Left lung (tissue), 10 donors: ENCODE measurements around the gene GAGE10. TPM values are rescaled to one million over a fixed set of nuclear protein-coding genes. Genes with fewer than 3 reads are reported as not detected.

Source experiments
- ATAC-seq: fragments of 200-7000 bp; cut with Tn5 transposase; one replicate; pipeline ENCODE4 v1.9.1; 2020; ENCODE audit warnings: moderate library complexity
- DNase-seq, 4 donors: peaks; one replicate each; pipeline ENCODE4 v3.0.0-alpha.2; 2013 to 2020
- H3K27ac ChIP-seq, 2 donors: fragments of 200-600 bp; sonication (generic) in 1 of 2; one replicate each; pipeline versions ENCODE4 v1.5.0 to v1.8.0; 2020 to 2021
- H3K27me3 ChIP-seq, 2 donors: fragments of 200-600 bp; sonication (generic) in 1 of 2; one replicate each; pipeline versions ENCODE4 v1.5.0 to v1.8.0; 2020 to 2021
- H3K36me3 ChIP-seq, 2 donors: fragments of 200-600 bp; sonication (generic) in 1 of 2; one replicate each; pipeline versions ENCODE4 v1.5.0 to v1.8.0; 2020 to 2021
- H3K4me1 ChIP-seq, 2 donors: fragments of 200-600 bp; one replicate each; pipeline ENCODE4 v1.8.0; 2021
- H3K4me3 ChIP-seq, 2 donors: fragments of 200-600 bp; sonication (generic) in 1 of 2; one replicate each; pipeline versions ENCODE4 v1.5.0 to v1.8.0; 2020 to 2021; ENCODE audit warnings: mild to moderate bottlenecking in 1 of 2
- H3K9me3 ChIP-seq, 2 donors: fragments of 200-600 bp; sonication (generic) in 1 of 2; one replicate each; pipeline versions ENCODE4 v1.5.0 to v1.8.0; 2020 to 2021
- CTCF ChIP-seq, 2 donors: fragments of 200-600 bp; sonication (generic) in 1 of 2; IDR thresholded peaks; one replicate each; pipeline versions ENCODE4 v1.5.0 to v1.8.0; 2021; ENCODE audit warnings: antibody characterized with exemption in 2 of 2
- intact Hi-C, 2 donors: fragments of 100-400 bp; cut with DNase I; formaldehyde crosslinking; loops; one replicate each; pipeline versions ENCODE4 v1.11.2 to v1.14.2; 2022
- polyA plus RNA-seq, 6 donors: library from polyadenylated mRNA; unstranded; fragments of 120-200 nt; gene quantifications; one replicate each; pipeline ENCODE4 v1.2.1, GENCODE V29; 2013; ENCODE audit not compliant: insufficient read length in 6 of 6
- total RNA-seq, 2 donors: library from RNA; stranded (reverse); fragmentation: NEBNext Ultra II Directional; extraction: Animal tissue kit (Norgen Biotek cat#: 25700); gene quantifications; one replicate each; pipeline ENCODE4 v1.2.1, GENCODE V29; 2021
- donor health status: DM: no; HTN: yes; CAD: no.
- donor health status: DM: no; HTN: no; CAD: no.

GAGE10 gene
- total and polyA plus RNA-seq, 8 donors = 0.31 to 0.33 TPM; not detected in 6

- ATAC-seq = no peak
- H3K9me3 ChIP-seq = no peaks in the 10 kb centered on the region
Observed at GRCh38 chrX:49286136-49286535, 17.3 kb upstream of the GAGE10 start.

GRCh38 chrX:49286581-49286980, 16.9 kb upstream of the GAGE10 start:
- no peak for ATAC-seq
- no peaks in the 10 kb centered on the region for H3K27me3 ChIP-seq
- intact Hi-C loops = no loop called here
- no peak for DNase-seq
- TF ChIP-seq CTCF (IDR thresholded peaks at IDR 0.05) = no peak
- no peak overlapping the region for H3K4me3 ChIP-seq
- H3K4me1 ChIP-seq = no peaks in the 10 kb centered on the region
- H3K9me3 ChIP-seq = no peaks in the 10 kb centered on the region
- H3K27ac ChIP-seq = no peak overlapping the region
- no peaks in the 10 kb centered on the region for H3K36me3 ChIP-seq

More at GRCh38 chrX:49286136-49286535, 17.3 kb upstream of the GAGE10 start:
- Histone ChIP-seq H3K27ac (no peak overlapping the region), H3K27me3 (no peaks in the 10 kb centered on the region), H3K4me3 (no peak overlapping the region), H3K4me1 (no peaks in the 10 kb centered on the region), H3K36me3 (no peaks in the 10 kb centered on the region)
- no peak for TF ChIP-seq CTCF (IDR thresholded peaks at IDR 0.05)
- DNase-seq = no peak
- intact Hi-C loops = no loop called here

- no peak overlapping the region for H3K4me3 ChIP-seq
- no peaks in the 10 kb centered on the region for H3K9me3 ChIP-seq
- TF ChIP-seq CTCF (IDR thresholded peaks at IDR 0.05) = no peak
- no peak for ATAC-seq
- no peaks in the 10 kb centered on the region for H3K27me3 ChIP-seq
- intact Hi-C loops = no loop called here
- no peak overlapping the region for H3K27ac ChIP-seq
- H3K36me3 ChIP-seq = no peaks in the 10 kb centered on the region
- no peak for DNase-seq
- H3K4me1 ChIP-seq = no peaks in the 10 kb centered on the region
Observed at GRCh38 chrX:49287665-49288064, 15.8 kb upstream of the GAGE10 start.

- ATAC-seq = no peak
- intact Hi-C loops = no loop called here
- H3K36me3 ChIP-seq = no peaks in the 10 kb centered on the region
- no peaks in the 10 kb centered on the region for H3K4me1 ChIP-seq
- no peaks in the 10 kb centered on the region for H3K9me3 ChIP-seq
- no peaks in the 10 kb centered on the region for H3K27me3 ChIP-seq
- H3K4me3 ChIP-seq = no peak overlapping the region
- no peak for TF ChIP-seq CTCF (IDR thresholded peaks at IDR 0.05)
- no peak overlapping the region for H3K27ac ChIP-seq
- DNase-seq = no peak
Observed at GRCh38 chrX:49290215-49290614, 13.2 kb upstream of the GAGE10 start.

GRCh38 chrX:49291615-49292337, 11.7 kb upstream of the GAGE10 start:
- Histone ChIP-seq H3K27ac (no peak overlapping the region), H3K4me3 (no peak overlapping the region), H3K9me3 (no peaks in the 10 kb centered on the region), H3K4me1 (no peaks in the 10 kb centered on the region), H3K27me3 (no peaks in the 10 kb centered on the region), H3K36me3 (no peaks in the 10 kb centered on the region)
- peak in 3 of 4 donors; percentile 44 to 73 (median 52) for DNase-seq
- peak; percentile 95 for ATAC-seq
- intact Hi-C loops = no loop called here
- TF ChIP-seq CTCF (IDR thresholded peaks at IDR 0.05) = peak; percentile 52 to 67
